ENCODE results near the gene UBE2N.

- TF ChIP-seq NFIC (IDR thresholded peaks at IDR 0.05): no peak
- no peak for TF ChIP-seq TCF12 (IDR thresholded peaks at IDR 0.05; ENCODE audit: low read depth)
- TF ChIP-seq TAF1 (IDR thresholded peaks at IDR 0.05; ENCODE audit: low read depth): no peak
Measured at GRCh38 chr12:93461503-93461902, 19.8 kb upstream of the UBE2N start.
